ENCODE results near the gene PKHD1. TPM values are rescaled to one million over a fixed set of nuclear protein-coding genes. Genes with fewer than 3 reads are reported as not detected.

The PKHD1 gene
- total RNA-seq, 1 experiment from 2014 or later = 0.43 TPM

- BruUV-seq (replicated peaks) = no TSS peak
- ChIA-PET CTCF (no interaction called here), POLR2A (ENCODE audit: low non-redundant PET) (no interaction called here)
- Histone ChIP-seq H3K4me3 (ENCODE audit: low read depth, low read length, poor library complexity, severe bottlenecking) (no peak overlapping the region), H3K36me3 (ENCODE audit: insufficient read depth, low read length, poor library complexity, severe bottlenecking) (no peaks in the 10 kb centered on the region), H3K27ac (ENCODE audit: low read depth, low read length, poor library complexity, severe bottlenecking) (no peak overlapping the region), H3K4me1 (ENCODE audit: insufficient read depth, low read length, poor library complexity, severe bottlenecking) (no peaks in the 10 kb centered on the region), H3K9me3 (ENCODE audit: low read depth, low read length, poor library complexity, severe bottlenecking) (no peaks in the 10 kb centered on the region), H3K27me3 (replicated peaks; ENCODE audit: insufficient read depth, low read depth, low read length, poor library complexity) (peaks cover 28% of the 10 kb centered on the region)
- intact Hi-C loops (cut with micrococcal nuclease; ENCODE audit: unreplicated experiment) = no loop called here
- DNase-seq (ENCODE audit: low spot score) = peak; percentile 17
- no peak for TF ChIP-seq EZH2 (IDR thresholded peaks at IDR 0.05; ENCODE audit: borderline replicate concordance, low read depth, low read length, poor library complexity, severe bottlenecking)
- TF ChIP-seq, protein P1, sequence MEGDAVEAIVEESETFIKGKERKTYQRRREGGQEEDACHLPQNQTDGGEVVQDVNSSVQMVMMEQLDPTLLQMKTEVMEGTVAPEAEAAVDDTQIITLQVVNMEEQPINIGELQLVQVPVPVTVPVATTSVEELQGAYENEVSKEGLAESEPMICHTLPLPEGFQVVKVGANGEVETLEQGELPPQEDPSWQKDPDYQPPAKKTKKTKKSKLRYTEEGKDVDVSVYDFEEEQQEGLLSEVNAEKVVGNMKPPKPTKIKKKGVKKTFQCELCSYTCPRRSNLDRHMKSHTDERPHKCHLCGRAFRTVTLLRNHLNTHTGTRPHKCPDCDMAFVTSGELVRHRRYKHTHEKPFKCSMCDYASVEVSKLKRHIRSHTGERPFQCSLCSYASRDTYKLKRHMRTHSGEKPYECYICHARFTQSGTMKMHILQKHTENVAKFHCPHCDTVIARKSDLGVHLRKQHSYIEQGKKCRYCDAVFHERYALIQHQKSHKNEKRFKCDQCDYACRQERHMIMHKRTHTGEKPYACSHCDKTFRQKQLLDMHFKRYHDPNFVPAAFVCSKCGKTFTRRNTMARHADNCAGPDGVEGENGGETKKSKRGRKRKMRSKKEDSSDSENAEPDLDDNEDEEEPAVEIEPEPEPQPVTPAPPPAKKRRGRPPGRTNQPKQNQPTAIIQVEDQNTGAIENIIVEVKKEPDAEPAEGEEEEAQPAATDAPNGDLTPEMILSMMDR (conservative IDR thresholded peaks at IDR 0.05; ENCODE audit: low read depth, low read length) = no peak
Measured at GRCh38 chr6:51678905-51679620, 408.4 kb downstream of the PKHD1 start.

DNA sequence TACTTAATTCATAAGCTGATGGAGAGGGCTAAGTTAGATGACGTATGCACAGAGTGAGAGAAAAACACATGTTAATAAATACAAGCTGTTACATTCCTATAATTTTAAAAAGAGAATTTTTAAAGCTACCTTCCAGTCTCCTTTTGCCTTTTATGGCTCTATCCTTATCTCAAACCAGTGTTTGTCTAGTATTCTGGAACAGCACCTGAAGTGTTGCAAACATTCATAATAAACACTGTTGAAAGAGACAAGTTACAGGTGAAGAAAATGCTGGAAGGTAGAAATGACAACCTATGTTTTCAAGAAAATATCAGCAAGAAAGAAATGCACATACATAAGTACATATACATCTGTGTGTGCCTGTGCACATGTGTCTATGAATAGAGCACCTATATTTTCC lies 409.1 kb downstream of the PKHD1 start:
- Histone ChIP-seq H3K9me3 (ENCODE audit: low read depth, low read length, poor library complexity, severe bottlenecking) (no peaks in the 10 kb centered on the region), H3K4me1 (ENCODE audit: insufficient read depth, low read length, poor library complexity, severe bottlenecking) (no peaks in the 10 kb centered on the region), H3K27me3 (replicated peaks; ENCODE audit: insufficient read depth, low read depth, low read length, poor library complexity) (peaks cover 30% of the 10 kb centered on the region), H3K27ac (ENCODE audit: low read depth, low read length, poor library complexity, severe bottlenecking) (no peak overlapping the region), H3K36me3 (ENCODE audit: insufficient read depth, low read length, poor library complexity, severe bottlenecking) (no peaks in the 10 kb centered on the region), H3K4me3 (ENCODE audit: low read depth, low read length, poor library complexity, severe bottlenecking) (no peak overlapping the region)
- DNase-seq (ENCODE audit: low spot score) = no peak
- intact Hi-C loops (cut with micrococcal nuclease; ENCODE audit: unreplicated experiment) = no loop called here
- POLR2A ChIA-PET (ENCODE audit: low non-redundant PET) = no interaction called here
- CTCF ChIA-PET = no interaction called here
- BruUV-seq (replicated peaks) = no TSS peak
- no peak for TF ChIP-seq EZH2 (IDR thresholded peaks at IDR 0.05; ENCODE audit: borderline replicate concordance, low read depth, low read length, poor library complexity, severe bottlenecking)
- TF ChIP-seq, protein P1 (conservative IDR thresholded peaks at IDR 0.05; ENCODE audit: low read depth, low read length) = no peak

DNA sequence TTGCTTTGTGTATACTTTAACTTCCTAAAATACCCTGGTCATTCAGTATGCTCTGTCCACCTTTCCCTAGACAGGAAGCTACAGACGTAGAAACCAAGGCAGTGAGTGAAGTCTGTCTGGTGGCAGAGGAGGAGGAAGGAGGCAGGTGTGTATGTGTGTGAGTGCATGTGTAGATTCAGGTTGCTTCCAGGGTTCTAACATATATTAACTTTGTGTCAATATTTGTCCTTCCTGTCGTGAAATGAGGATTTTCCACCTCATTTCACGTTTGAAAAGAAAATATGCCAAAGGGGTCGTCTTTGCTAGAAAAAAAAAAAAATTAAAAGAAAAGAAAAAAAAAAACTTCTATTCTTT lies 411.5 kb downstream of the PKHD1 start:
- H3K27me3 ChIP-seq (replicated peaks; ENCODE audit: insufficient read depth, low read depth, low read length, poor library complexity) = peaks cover 35% of the 10 kb centered on the region
- intact Hi-C loops (cut with micrococcal nuclease; ENCODE audit: unreplicated experiment) = no loop called here
- ChIA-PET POLR2A (ENCODE audit: low non-redundant PET) (interaction anchor here (0.6 kb wide), 1 partner anchor 18 kb away, joined by 3 read pairs; no protein-coding TSS in a partner anchor), CTCF (no interaction called here)
- H3K27ac ChIP-seq (ENCODE audit: low read depth, low read length, poor library complexity, severe bottlenecking) = no peak overlapping the region
- BruUV-seq (replicated peaks) = no TSS peak
- no peaks in the 10 kb centered on the region for H3K4me1 ChIP-seq (ENCODE audit: insufficient read depth, low read length, poor library complexity, severe bottlenecking)
- H3K4me3 ChIP-seq (ENCODE audit: low read depth, low read length, poor library complexity, severe bottlenecking) = no peak overlapping the region
- H3K36me3 ChIP-seq (ENCODE audit: insufficient read depth, low read length, poor library complexity, severe bottlenecking) = no peaks in the 10 kb centered on the region
- H3K9me3 ChIP-seq (ENCODE audit: low read depth, low read length, poor library complexity, severe bottlenecking) = no peaks in the 10 kb centered on the region
- no peak for DNase-seq (ENCODE audit: low spot score)
- TF ChIP-seq, protein P1 (conservative IDR thresholded peaks at IDR 0.05; ENCODE audit: low read depth, low read length) = no peak
- no peak for TF ChIP-seq EZH2 (IDR thresholded peaks at IDR 0.05; ENCODE audit: borderline replicate concordance, low read depth, low read length, poor library complexity, severe bottlenecking)
